Osteoblast (primary cell): ENCODE measurements around the gene INSIG2. TPM values are rescaled to one million over a fixed set of nuclear protein-coding genes. Genes with fewer than 3 reads are reported as not detected.

ENCODE experiments used
- DNase-seq: peaks from one replicate; pipeline ENCODE4 v3.0.0; 2011; ENCODE audit warnings: low spot score, mixed read lengths; ENCODE audit not compliant: insufficient read length; ENCODE audit errors: missing footprints
- H2AFZ ChIP-seq: 2 replicates; pipeline ENCODE4 v1.6.0; 2011; ENCODE audit warnings: mild to moderate bottlenecking, low read length
- H3K27ac ChIP-seq: 2 replicates; pipeline ENCODE4 v1.5.1; 2011; ENCODE audit warnings: mild to moderate bottlenecking, low read depth, low read length, moderate library complexity
- H3K27me3 ChIP-seq: 2 replicates; pipeline ENCODE4 v1.6.0; 2012; ENCODE audit warnings: mild to moderate bottlenecking, control low read depth, inconsistent platforms, low read length, moderate library complexity; ENCODE audit not compliant: insufficient read depth
- H3K36me3 ChIP-seq: 2 replicates; pipeline ENCODE4 v1.5.1; 2011; ENCODE audit warnings: mild to moderate bottlenecking, low read length, control low read depth, moderate library complexity; ENCODE audit not compliant: insufficient read depth
- H3K4me1 ChIP-seq: 2 replicates; pipeline ENCODE4 v1.5.1; 2011; ENCODE audit warnings: mild to moderate bottlenecking, low read length, control low read depth, moderate library complexity; ENCODE audit not compliant: insufficient read depth
- H3K4me2 ChIP-seq: 2 replicates; pipeline ENCODE4 v1.6.0; 2011; ENCODE audit warnings: mild to moderate bottlenecking, low read length; ENCODE audit not compliant: insufficient read depth
- H3K4me3 ChIP-seq: fragments of 200-600 bp; sonication (generic); 3 replicates; pipeline ENCODE4 v1.5.1; 2012; ENCODE audit warnings: mild to moderate bottlenecking, low read length, inconsistent platforms; ENCODE audit not compliant: insufficient read depth
- H3K79me2 ChIP-seq: 2 replicates; pipeline ENCODE4 v1.6.0; 2012; ENCODE audit warnings: mild to moderate bottlenecking, low read length, control low read depth, inconsistent platforms; ENCODE audit not compliant: insufficient read depth
- H3K9me3 ChIP-seq: 2 replicates; pipeline ENCODE4 v1.5.1; 2011; ENCODE audit warnings: low read depth, low read length, control low read depth
- H4K20me1 ChIP-seq: 2 replicates; pipeline ENCODE4 v1.6.0; 2012; ENCODE audit warnings: mild to moderate bottlenecking, low read length, control low read depth; ENCODE audit not compliant: insufficient read depth
- CTCF ChIP-seq: IDR thresholded peaks from 2 replicates; pipeline ENCODE4 v1.5.1; 2011; ENCODE audit warnings: mild to moderate bottlenecking, low read depth, low read length, moderate library complexity; ENCODE audit errors: extremely low read depth
- total RNA-seq: library from RNA; depleted of rRNA; stranded (reverse); fragments of >200 nt; gene quantifications from 2 replicates; pipeline ENCODE4 v1.2.3, GENCODE V29; 2012

INSIG2 gene
- total RNA-seq, 1 donor, result 20.6 TPM

GRCh38 chr2:118118479-118118878 is 30.2 kb downstream of the INSIG2 start:
- H3K4me3 ChIP-seq, result no peak overlapping the region
- no peaks in the 10 kb centered on the region for H3K27me3 ChIP-seq
- H3K79me2 ChIP-seq, result no peaks in the 10 kb centered on the region
- DNase-seq, result no peak
- no peaks in the 10 kb centered on the region for H3K36me3 ChIP-seq
- no peaks in the 10 kb centered on the region for H3K9me3 ChIP-seq
- no peak overlapping the region for H2AFZ ChIP-seq
- no peaks in the 10 kb centered on the region for H4K20me1 ChIP-seq
- H3K4me1 ChIP-seq, result peaks cover 26% of the 10 kb centered on the region
- no peak for TF ChIP-seq CTCF
- H3K4me2 ChIP-seq, result no peak overlapping the region
- H3K27ac ChIP-seq, result no peak overlapping the region

- Histone ChIP-seq H3K9me3 (no peaks in the 10 kb centered on the region), H3K4me1 (peaks cover 33% of the 10 kb centered on the region), H4K20me1 (no peaks in the 10 kb centered on the region), H3K79me2 (no peaks in the 10 kb centered on the region), H3K4me2 (no peak overlapping the region), H3K27ac (no peak overlapping the region), H3K27me3 (no peaks in the 10 kb centered on the region), H3K36me3 (no peaks in the 10 kb centered on the region), H2AFZ (no peak overlapping the region), H3K4me3 (no peak overlapping the region)
- no peak for TF ChIP-seq CTCF
- no peak for DNase-seq
These were observed 31.0 kb downstream of the INSIG2 start for GRCh38 chr2:118119158-118119727.

GRCh38 chr2:118119761-118120400 is 31.6 kb downstream of the INSIG2 start:
- peak overlapping the region; percentile 1 for H3K27ac ChIP-seq
- no peak for TF ChIP-seq CTCF
- H3K27me3 ChIP-seq, result no peaks in the 10 kb centered on the region
- H3K36me3 ChIP-seq, result no peaks in the 10 kb centered on the region
- H3K4me2 ChIP-seq, result peak overlapping the region; percentile 10
- H3K4me1 ChIP-seq, result peaks cover 39% of the 10 kb centered on the region
- no peak overlapping the region for H3K4me3 ChIP-seq
- H2AFZ ChIP-seq, result no peak overlapping the region
- H4K20me1 ChIP-seq, result no peaks in the 10 kb centered on the region
- H3K79me2 ChIP-seq, result no peaks in the 10 kb centered on the region
- DNase-seq, result no peak
- H3K9me3 ChIP-seq, result no peaks in the 10 kb centered on the region

GRCh38 chr2:118120401-118120780 is 32.1 kb downstream of the INSIG2 start:
- H4K20me1 ChIP-seq, result no peaks in the 10 kb centered on the region
- TF ChIP-seq CTCF, result no peak
- no peak for DNase-seq
- no peak overlapping the region for H3K4me3 ChIP-seq
- H3K79me2 ChIP-seq, result no peaks in the 10 kb centered on the region
- H3K4me2 ChIP-seq, result peak overlapping the region; percentile 10
- peaks cover 39% of the 10 kb centered on the region for H3K4me1 ChIP-seq
- H3K27me3 ChIP-seq, result no peaks in the 10 kb centered on the region
- H3K36me3 ChIP-seq, result no peaks in the 10 kb centered on the region
- no peaks in the 10 kb centered on the region for H3K9me3 ChIP-seq
- no peak overlapping the region for H2AFZ ChIP-seq
- H3K27ac ChIP-seq, result peak overlapping the region; percentile 10
